NCI-H510A (cell line): ENCODE measurements around the gene GRIFIN.

Experiments used
- DNase-seq: peaks from one replicate; lab custom pipeline; 2025; lab: John Stamatoyannopoulos, UW

Gene GRIFIN

DNA sequence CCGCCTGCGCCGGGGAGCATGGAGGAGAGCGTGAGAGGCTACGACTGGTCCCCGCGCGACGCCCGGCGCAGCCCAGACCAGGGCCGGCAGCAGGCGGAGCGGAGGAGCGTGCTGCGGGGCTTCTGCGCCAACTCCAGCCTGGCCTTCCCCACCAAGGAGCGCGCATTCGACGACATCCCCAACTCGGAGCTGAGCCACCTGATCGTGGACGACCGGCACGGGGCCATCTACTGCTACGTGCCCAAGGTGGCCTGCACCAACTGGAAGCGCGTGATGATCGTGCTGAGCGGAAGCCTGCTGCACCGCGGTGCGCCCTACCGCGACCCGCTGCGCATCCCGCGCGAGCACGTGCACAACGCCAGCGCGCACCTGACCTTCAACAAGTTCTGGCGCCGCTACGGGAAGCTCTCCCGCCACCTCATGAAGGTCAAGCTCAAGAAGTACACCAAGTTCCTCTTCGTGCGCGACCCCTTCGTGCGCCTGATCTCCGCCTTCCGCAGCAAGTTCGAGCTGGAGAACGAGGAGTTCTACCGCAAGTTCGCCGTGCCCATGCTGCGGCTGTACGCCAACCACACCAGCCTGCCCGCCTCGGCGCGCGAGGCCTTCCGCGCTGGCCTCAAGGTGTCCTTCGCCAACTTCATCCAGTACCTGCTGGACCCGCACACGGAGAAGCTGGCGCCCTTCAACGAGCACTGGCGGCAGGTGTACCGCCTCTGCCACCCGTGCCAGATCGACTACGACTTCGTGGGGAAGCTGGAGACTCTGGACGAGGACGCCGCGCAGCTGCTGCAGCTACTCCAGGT is 43.1 kb downstream of the GRIFIN start:
- DNase-seq, result no peak

DNA sequence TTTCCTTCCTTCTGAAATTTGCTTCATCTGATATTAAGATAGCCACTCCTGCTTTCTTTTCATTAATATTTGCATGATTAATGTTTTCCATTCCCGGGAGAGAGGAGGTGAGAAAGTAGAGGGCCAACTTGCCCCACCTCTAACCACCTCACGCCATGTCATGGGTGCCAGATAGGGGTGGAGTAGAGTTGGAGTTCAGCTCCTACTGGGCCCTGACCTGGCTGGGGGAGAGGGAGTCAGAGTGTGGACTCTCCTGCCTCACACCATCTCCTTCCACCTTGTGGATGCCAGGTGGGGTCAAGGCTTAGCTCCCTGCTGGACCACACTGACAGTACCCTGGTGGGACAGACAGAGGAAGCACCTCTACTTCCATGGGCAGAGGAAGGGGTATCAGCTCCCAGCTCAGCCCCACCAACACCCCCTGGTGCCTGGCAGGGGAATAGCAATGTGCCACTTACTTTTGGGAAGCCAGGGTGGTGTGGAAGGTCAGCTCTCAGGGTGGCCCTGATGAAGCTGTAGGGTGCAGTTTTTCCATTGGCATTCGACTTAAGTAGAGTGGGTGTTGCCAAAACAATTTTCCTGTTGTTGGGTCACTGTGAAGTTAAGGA is 44.8 kb downstream of the GRIFIN start:
- no peak for DNase-seq

- DNase-seq, result no peak
Observed at GRCh38 chr7:2425749-2426148, 50.4 kb downstream of the GRIFIN start.
